Activated naive CD4-positive, alpha-beta T cell treated with anti-CD3 and anti-CD28 coated beads, Interleukin-2, amount 50 U/mL, for 24 hours (primary cell): ENCODE results near the gene SLC16A12.
"Not testable (repeated sequence)": the region's sequence is repeated elsewhere in the genome, so short reads cannot be mapped to it uniquely, and the experiment has no call there.

Source experiments
- H3K27ac Mint-ChIP-seq: one replicate; pipeline ENCODE4 v1.8.0; 2021; ENCODE audit warnings: mild to moderate bottlenecking, mixed read lengths
- H3K27me3 Mint-ChIP-seq: one replicate; pipeline ENCODE4 v1.8.0; 2021; ENCODE audit warnings: mixed read lengths
- H3K36me3 Mint-ChIP-seq: one replicate; pipeline ENCODE4 v1.8.0; 2021; ENCODE audit warnings: mixed read lengths
- H3K4me1 Mint-ChIP-seq: one replicate; pipeline ENCODE4 v1.8.0; 2021; ENCODE audit warnings: mixed read lengths
- H3K4me3 Mint-ChIP-seq: one replicate; pipeline ENCODE4 v1.8.0; 2021; ENCODE audit warnings: mild to moderate bottlenecking, mixed read lengths
- H3K9me3 Mint-ChIP-seq: one replicate; pipeline ENCODE4 v1.8.0; 2021; ENCODE audit warnings: mixed read lengths

SLC16A12 gene

GRCh38 chr10:89440226-89441009, 95.0 kb downstream of the SLC16A12 start:
- Mint-ChIP-seq H3K4me1 (no peaks in the 10 kb centered on the region), H3K4me3 (no peak overlapping the region), H3K9me3 (no peaks in the 10 kb centered on the region), H3K36me3 (no peaks in the 10 kb centered on the region), H3K27me3 (peaks cover 9% of the 10 kb centered on the region), H3K27ac (no peak overlapping the region)

- H3K27ac Mint-ChIP-seq: no peak overlapping the region
- H3K4me3 Mint-ChIP-seq: no peak overlapping the region
- no peaks in the 10 kb centered on the region for H3K4me1 Mint-ChIP-seq
- peaks cover 13% of the 10 kb centered on the region for H3K27me3 Mint-ChIP-seq
- no peaks in the 10 kb centered on the region for H3K36me3 Mint-ChIP-seq
- H3K9me3 Mint-ChIP-seq: no peaks in the 10 kb centered on the region
Measured at GRCh38 chr10:89438525-89438924, 96.9 kb downstream of the SLC16A12 start.

GRCh38 chr10:89431977-89432376, 103.4 kb downstream of the SLC16A12 start:
- Mint-ChIP-seq H3K9me3 (no peaks in the 10 kb centered on the region), H3K4me3 (no peak overlapping the region), H3K36me3 (no peaks in the 10 kb centered on the region), H3K27ac (no peak overlapping the region), H3K4me1 (no peaks in the 10 kb centered on the region), H3K27me3 (peaks cover 11% of the 10 kb centered on the region)

GRCh38 chr10:89428877-89429276, 106.5 kb downstream of the SLC16A12 start:
- Mint-ChIP-seq H3K27me3 (peaks cover 5% of the 10 kb centered on the region), H3K4me1 (no peaks in the 10 kb centered on the region), H3K4me3 (no peak overlapping the region), H3K9me3 (no peaks in the 10 kb centered on the region), H3K27ac (no peak overlapping the region), H3K36me3 (no peaks in the 10 kb centered on the region)

- no peaks in the 10 kb centered on the region for H3K9me3 Mint-ChIP-seq
- H3K27ac Mint-ChIP-seq: no peak overlapping the region
- peaks cover 4% of the 10 kb centered on the region for H3K4me1 Mint-ChIP-seq
Measured at GRCh38 chr10:89427629-89428028, 107.8 kb downstream of the SLC16A12 start.

GRCh38 chr10:89426230-89426868, 109.0 kb downstream of the SLC16A12 start:
- peaks cover 7% of the 10 kb centered on the region for H3K4me1 Mint-ChIP-seq

More at GRCh38 chr10:89427629-89428028, 107.8 kb downstream of the SLC16A12 start:
- Mint-ChIP-seq H3K4me3 (no peak overlapping the region), H3K36me3 (no peaks in the 10 kb centered on the region), H3K27me3 (peaks cover 3% of the 10 kb centered on the region)

GRCh38 chr10:89425000-89425399, 110.4 kb downstream of the SLC16A12 start:
- Mint-ChIP-seq H3K4me1 (peaks cover 17% of the 10 kb centered on the region), H3K27ac (no peak overlapping the region), H3K9me3 (no peaks in the 10 kb centered on the region), H3K4me3 (no peak overlapping the region), H3K36me3 (peaks cover 8% of the 10 kb centered on the region), H3K27me3 (no peaks in the 10 kb centered on the region)

More at GRCh38 chr10:89426230-89426868, 109.0 kb downstream of the SLC16A12 start:
- Mint-ChIP-seq H3K27me3 (no peaks in the 10 kb centered on the region), H3K36me3 (peaks cover 3% of the 10 kb centered on the region), H3K9me3 (no peaks in the 10 kb centered on the region), H3K4me3 (no peak overlapping the region), H3K27ac (no peak overlapping the region)

- H3K27ac Mint-ChIP-seq: peak overlapping the region; percentile 2
- H3K27me3 Mint-ChIP-seq: no peaks in the 10 kb centered on the region
- no peaks in the 10 kb centered on the region for H3K9me3 Mint-ChIP-seq
Measured at GRCh38 chr10:89421018-89421476, 114.3 kb downstream of the SLC16A12 start.

GRCh38 chr10:89419548-89419947, 115.8 kb downstream of the SLC16A12 start:
- Mint-ChIP-seq H3K27ac (peak overlapping the region; percentile 15), H3K27me3 (no peaks in the 10 kb centered on the region), H3K4me1 (peaks cover 59% of the 10 kb centered on the region), H3K36me3 (peaks cover 16% of the 10 kb centered on the region), H3K9me3 (no peaks in the 10 kb centered on the region), H3K4me3 (peak overlapping the region; percentile 41)

More at GRCh38 chr10:89421018-89421476, 114.3 kb downstream of the SLC16A12 start:
- no peak overlapping the region for H3K4me3 Mint-ChIP-seq
- peaks cover 14% of the 10 kb centered on the region for H3K36me3 Mint-ChIP-seq
- peaks cover 51% of the 10 kb centered on the region for H3K4me1 Mint-ChIP-seq

GRCh38 chr10:89416465-89416864, 118.9 kb downstream of the SLC16A12 start:
- peak overlapping the region; percentile 98 for H3K27ac Mint-ChIP-seq
- H3K4me3 Mint-ChIP-seq: peak overlapping the region; percentile 96

GRCh38 chr10:89414879-89415821, 120.2 kb downstream of the SLC16A12 start:
- peaks cover 9% of the 10 kb centered on the region for H3K36me3 Mint-ChIP-seq
- H3K27me3 Mint-ChIP-seq: no peaks in the 10 kb centered on the region
- no peaks in the 10 kb centered on the region for H3K9me3 Mint-ChIP-seq
- peak overlapping the region; percentile 98 for H3K27ac Mint-ChIP-seq
- peak overlapping the region; percentile 96 for H3K4me3 Mint-ChIP-seq
- peaks cover 67% of the 10 kb centered on the region for H3K4me1 Mint-ChIP-seq

More at GRCh38 chr10:89416465-89416864, 118.9 kb downstream of the SLC16A12 start:
- no peaks in the 10 kb centered on the region for H3K27me3 Mint-ChIP-seq
- peaks cover 69% of the 10 kb centered on the region for H3K4me1 Mint-ChIP-seq
- H3K9me3 Mint-ChIP-seq: no peaks in the 10 kb centered on the region
- peaks cover 14% of the 10 kb centered on the region for H3K36me3 Mint-ChIP-seq

GRCh38 chr10:89414146-89414878, 121.1 kb downstream of the SLC16A12 start, which contains the start of gene IFIT5:
TSS of gene IFIT5 (plus strand) at chr10:89414568. CDS start at chr10:89414799, 231 bp downstream.
- peak within 1 kb of the TSS; percentile 96 for H3K4me3 Mint-ChIP-seq
- H3K27me3 Mint-ChIP-seq: no peaks in the 10 kb centered on the region
- H3K4me1 Mint-ChIP-seq: peaks cover 62% of the 10 kb centered on the region
- peak within 1 kb of the TSS; percentile 98 for H3K27ac Mint-ChIP-seq
- peaks cover 8% of the 10 kb centered on the region for H3K36me3 Mint-ChIP-seq
- no peaks in the 10 kb centered on the region for H3K9me3 Mint-ChIP-seq

GRCh38 chr10:89413398-89413912, 121.9 kb downstream of the SLC16A12 start:
- Mint-ChIP-seq H3K9me3 (no peaks in the 10 kb centered on the region), H3K4me1 (peaks cover 56% of the 10 kb centered on the region), H3K36me3 (peaks cover 8% of the 10 kb centered on the region)

GRCh38 chr10:89412276-89412675, 123.1 kb downstream of the SLC16A12 start:
- not testable (repeated sequence) for H3K9me3 Mint-ChIP-seq, H3K36me3 Mint-ChIP-seq, H3K27me3 Mint-ChIP-seq
- H3K27ac Mint-ChIP-seq: peak overlapping the region; percentile 46
- H3K4me3 Mint-ChIP-seq: peak overlapping the region; percentile 78
- peaks cover 44% of the 10 kb centered on the region for H3K4me1 Mint-ChIP-seq

More at GRCh38 chr10:89413398-89413912, 121.9 kb downstream of the SLC16A12 start:
- peak overlapping the region; percentile 96 for H3K4me3 Mint-ChIP-seq
- no peaks in the 10 kb centered on the region for H3K27me3 Mint-ChIP-seq
- H3K27ac Mint-ChIP-seq: peak overlapping the region; percentile 81
